ENCODE results near the gene TMEM100.

DNA sequence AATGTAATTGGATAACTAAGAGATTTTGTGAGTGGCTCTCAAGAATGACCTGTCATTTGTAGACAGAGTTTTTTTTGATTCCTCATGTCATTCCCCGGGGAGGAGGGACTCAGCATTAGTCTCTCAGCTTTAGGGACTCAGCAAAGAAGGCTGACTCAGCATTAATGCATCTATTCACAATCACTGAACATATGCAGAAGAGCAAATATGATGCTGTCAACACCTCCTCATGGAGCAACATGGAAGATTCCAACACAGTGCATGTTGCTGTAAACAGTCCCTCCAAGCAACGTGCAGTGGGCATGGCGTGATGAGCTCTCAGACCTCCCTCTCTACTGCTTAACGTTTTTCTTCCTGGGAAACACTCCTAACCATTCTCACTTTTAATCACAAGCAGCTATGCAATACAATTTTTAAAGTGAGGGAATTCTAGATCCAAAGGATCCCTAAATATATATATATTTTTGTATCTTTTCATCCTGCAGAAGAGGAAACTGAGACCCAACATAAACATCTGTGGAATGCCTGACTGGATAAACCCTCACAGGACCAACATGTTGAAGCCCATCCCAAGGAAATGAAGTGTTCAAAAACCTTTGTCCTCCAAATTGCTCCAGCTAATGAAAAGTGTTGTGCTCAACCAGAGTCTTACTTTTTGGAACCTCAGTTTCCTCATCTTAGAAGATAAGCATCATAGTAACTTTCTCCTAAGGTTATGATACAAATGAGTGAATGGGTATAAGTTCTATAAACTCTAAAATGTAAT, 38.9 kb downstream of the TMEM100 start:
- TF ChIP-seq POLR2A (IDR thresholded peaks at IDR 0.05) = no peak
- TF ChIP-seq, protein P1, sequence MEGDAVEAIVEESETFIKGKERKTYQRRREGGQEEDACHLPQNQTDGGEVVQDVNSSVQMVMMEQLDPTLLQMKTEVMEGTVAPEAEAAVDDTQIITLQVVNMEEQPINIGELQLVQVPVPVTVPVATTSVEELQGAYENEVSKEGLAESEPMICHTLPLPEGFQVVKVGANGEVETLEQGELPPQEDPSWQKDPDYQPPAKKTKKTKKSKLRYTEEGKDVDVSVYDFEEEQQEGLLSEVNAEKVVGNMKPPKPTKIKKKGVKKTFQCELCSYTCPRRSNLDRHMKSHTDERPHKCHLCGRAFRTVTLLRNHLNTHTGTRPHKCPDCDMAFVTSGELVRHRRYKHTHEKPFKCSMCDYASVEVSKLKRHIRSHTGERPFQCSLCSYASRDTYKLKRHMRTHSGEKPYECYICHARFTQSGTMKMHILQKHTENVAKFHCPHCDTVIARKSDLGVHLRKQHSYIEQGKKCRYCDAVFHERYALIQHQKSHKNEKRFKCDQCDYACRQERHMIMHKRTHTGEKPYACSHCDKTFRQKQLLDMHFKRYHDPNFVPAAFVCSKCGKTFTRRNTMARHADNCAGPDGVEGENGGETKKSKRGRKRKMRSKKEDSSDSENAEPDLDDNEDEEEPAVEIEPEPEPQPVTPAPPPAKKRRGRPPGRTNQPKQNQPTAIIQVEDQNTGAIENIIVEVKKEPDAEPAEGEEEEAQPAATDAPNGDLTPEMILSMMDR (IDR thresholded peaks at IDR 0.05) = no peak

All from lower leg skin (tissue), 3 donors.